OCI-LY1 (cell line): ENCODE measurements around the gene SPECC1L.

ENCODE experiments used
- EZH2 ChIP-seq: fragments of 200-600 bp; sonication (generic), shearing (Covaris generic); IDR thresholded peaks from 2 replicates; pipeline ENCODE4 v1.8.0; 2017; ENCODE audit warnings: borderline replicate concordance, mixed run types, mild to moderate bottlenecking, antibody characterized with exemption, low read length, moderate library complexity, mixed read lengths
- TF ChIP-seq, protein P1 (sequence below): fragments of 200-600 bp; sonication (generic), shearing (Covaris generic); IDR thresholded peaks from 2 replicates; pipeline ENCODE4 v1.5.1; 2017; ENCODE audit warnings: mild to moderate bottlenecking, antibody characterized with exemption, low read length, moderate library complexity, mixed read lengths

DNA sequence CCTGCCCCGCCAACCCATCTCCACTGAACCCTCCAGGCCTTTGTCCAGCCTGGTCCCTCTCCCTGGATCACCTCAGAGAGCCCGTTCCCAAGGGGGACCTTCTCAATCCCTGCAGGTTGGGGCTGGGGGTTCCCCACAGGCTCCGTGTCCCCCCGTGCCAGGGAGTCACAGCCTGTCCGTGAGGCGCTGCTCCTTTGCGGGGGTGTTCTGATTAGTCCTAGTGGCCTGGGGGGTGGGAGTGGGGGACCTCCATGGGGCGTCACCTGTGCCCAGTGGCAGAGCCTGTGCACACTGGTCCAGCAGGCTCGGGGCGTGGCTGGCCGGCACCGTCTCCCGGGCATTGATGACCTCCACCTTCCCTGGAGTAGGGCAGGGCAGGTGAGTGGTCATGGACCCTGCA, 37.4 kb upstream of the SPECC1L start:
- TF ChIP-seq, protein P1, sequence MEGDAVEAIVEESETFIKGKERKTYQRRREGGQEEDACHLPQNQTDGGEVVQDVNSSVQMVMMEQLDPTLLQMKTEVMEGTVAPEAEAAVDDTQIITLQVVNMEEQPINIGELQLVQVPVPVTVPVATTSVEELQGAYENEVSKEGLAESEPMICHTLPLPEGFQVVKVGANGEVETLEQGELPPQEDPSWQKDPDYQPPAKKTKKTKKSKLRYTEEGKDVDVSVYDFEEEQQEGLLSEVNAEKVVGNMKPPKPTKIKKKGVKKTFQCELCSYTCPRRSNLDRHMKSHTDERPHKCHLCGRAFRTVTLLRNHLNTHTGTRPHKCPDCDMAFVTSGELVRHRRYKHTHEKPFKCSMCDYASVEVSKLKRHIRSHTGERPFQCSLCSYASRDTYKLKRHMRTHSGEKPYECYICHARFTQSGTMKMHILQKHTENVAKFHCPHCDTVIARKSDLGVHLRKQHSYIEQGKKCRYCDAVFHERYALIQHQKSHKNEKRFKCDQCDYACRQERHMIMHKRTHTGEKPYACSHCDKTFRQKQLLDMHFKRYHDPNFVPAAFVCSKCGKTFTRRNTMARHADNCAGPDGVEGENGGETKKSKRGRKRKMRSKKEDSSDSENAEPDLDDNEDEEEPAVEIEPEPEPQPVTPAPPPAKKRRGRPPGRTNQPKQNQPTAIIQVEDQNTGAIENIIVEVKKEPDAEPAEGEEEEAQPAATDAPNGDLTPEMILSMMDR, result no peak
- no peak for TF ChIP-seq EZH2
